Measurements from ENCODE around the gene TFAP2A. TPM values are rescaled to one million over a fixed set of nuclear protein-coding genes. Genes with fewer than 3 reads are reported as not detected.

TFAP2A gene
- total and polyA plus RNA-seq, 8 donors: 0.17 to 0.97 (median 0.39) TPM

DNA sequence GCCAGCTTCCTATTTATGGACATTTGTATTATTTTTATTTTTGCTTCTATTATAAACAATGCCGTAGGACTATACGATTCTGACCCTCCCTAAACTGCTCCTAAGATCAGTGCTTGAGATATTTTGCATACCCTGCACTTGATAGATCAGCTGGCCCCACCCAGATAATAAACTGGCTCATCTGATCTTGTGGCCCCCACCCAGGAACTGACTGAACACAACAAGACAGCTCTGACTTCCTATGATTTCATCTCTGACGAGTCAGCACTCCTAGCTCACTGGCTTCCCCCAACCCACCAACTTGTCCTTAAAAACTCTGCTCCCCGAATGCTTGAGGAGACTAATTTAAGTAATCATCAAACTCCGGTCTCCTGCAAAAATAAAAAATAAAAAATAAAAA is 34.9 kb upstream of the TFAP2A start:
- H3K9me3 ChIP-seq: no peaks in the 10 kb centered on the region
- no peak for DNase-seq
- H3K36me3 ChIP-seq: no peaks in the 10 kb centered on the region
- H3K4me3 ChIP-seq: no peak overlapping the region
- no peaks in the 10 kb centered on the region for H3K4me1 ChIP-seq
- intact Hi-C loops (cut with DNase I): no loop called here
- H3K27ac ChIP-seq: no peak overlapping the region
- H3K27me3 ChIP-seq: no peaks in the 10 kb centered on the region
- TF ChIP-seq, protein P1, sequence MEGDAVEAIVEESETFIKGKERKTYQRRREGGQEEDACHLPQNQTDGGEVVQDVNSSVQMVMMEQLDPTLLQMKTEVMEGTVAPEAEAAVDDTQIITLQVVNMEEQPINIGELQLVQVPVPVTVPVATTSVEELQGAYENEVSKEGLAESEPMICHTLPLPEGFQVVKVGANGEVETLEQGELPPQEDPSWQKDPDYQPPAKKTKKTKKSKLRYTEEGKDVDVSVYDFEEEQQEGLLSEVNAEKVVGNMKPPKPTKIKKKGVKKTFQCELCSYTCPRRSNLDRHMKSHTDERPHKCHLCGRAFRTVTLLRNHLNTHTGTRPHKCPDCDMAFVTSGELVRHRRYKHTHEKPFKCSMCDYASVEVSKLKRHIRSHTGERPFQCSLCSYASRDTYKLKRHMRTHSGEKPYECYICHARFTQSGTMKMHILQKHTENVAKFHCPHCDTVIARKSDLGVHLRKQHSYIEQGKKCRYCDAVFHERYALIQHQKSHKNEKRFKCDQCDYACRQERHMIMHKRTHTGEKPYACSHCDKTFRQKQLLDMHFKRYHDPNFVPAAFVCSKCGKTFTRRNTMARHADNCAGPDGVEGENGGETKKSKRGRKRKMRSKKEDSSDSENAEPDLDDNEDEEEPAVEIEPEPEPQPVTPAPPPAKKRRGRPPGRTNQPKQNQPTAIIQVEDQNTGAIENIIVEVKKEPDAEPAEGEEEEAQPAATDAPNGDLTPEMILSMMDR (IDR thresholded peaks at IDR 0.05): no peak
- no peak for ATAC-seq

DNA sequence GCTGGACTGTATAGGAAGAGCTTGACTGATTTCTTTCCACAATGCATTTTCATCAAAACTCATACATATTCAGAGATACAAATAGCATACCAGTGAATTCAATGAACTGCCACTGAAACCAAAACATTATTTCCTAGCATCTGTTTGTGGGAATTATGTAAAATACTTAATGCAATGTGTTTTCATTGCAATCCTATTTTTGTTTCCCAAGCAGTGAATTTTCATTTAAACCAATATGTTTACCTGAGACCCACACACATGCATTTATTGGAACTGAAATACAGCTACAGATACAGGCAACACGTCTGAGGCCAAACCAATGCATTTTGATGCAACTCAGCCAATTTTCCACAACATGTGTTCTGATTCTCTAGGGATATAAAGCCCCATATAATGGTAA is 33.2 kb upstream of the TFAP2A start:
- Histone ChIP-seq H3K4me3 (no peak overlapping the region), H3K9me3 (no peaks in the 10 kb centered on the region), H3K4me1 (no peaks in the 10 kb centered on the region), H3K36me3 (no peaks in the 10 kb centered on the region), H3K27ac (no peak overlapping the region), H3K27me3 (peaks cover 0 to 3% of the 10 kb centered on the region in 2 donors)
- TF ChIP-seq, protein P1 (IDR thresholded peaks at IDR 0.05): no peak
- intact Hi-C loops (cut with DNase I): no loop called here
- ATAC-seq: no peak
- no peak for DNase-seq

DNA sequence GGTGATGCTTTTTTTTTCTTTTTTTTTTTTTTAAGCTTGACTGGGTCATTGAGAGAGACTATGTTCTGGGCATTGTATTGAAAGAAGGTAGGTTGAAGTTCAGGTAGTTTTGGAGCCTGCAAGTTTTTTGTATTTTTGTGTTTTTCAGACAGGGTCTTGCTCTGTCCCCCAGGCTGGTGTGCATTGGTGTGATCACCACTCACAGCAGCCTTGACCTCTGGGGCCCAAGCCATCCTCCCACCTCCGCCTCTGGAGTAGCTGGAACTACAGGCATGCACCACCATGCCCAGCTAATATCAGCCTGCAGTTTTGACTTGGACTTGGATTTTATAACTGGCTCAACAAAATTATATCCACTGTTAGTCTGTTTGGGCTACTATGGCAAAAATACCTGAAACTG is 31.7 kb upstream of the TFAP2A start:
- no peaks in the 10 kb centered on the region for H3K9me3 ChIP-seq
- no peak for ATAC-seq
- intact Hi-C loops (cut with DNase I): no loop called here
- H3K27ac ChIP-seq: no peak overlapping the region
- H3K4me3 ChIP-seq: no peak overlapping the region
- H3K36me3 ChIP-seq: no peaks in the 10 kb centered on the region
- H3K27me3 ChIP-seq: peaks cover 0 to 16% of the 10 kb centered on the region in 2 donors
- no peaks in the 10 kb centered on the region for H3K4me1 ChIP-seq
- no peak for DNase-seq
- TF ChIP-seq, protein P1 (IDR thresholded peaks at IDR 0.05): no peak

DNA sequence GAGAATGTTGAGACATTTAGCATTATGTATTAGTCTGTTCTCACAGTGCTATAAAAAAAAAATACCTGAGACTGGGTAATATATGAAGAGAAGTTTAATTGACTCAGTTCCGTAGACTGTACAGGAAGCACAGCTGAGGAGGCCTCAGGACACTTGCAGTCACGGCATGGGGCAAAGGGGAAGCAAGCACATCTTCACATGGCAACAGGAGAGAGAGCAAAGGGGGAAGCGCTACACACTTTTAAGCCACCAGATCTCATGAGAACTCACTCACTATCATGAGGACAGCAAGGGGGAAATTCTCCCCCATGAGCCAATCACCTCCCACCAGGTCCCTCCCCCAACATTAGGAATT is 26.8 kb upstream of the TFAP2A start:
- TF ChIP-seq, protein P1 (IDR thresholded peaks at IDR 0.05): no peak
- H3K4me1 ChIP-seq: no peaks in the 10 kb centered on the region
- H3K9me3 ChIP-seq: no peaks in the 10 kb centered on the region
- intact Hi-C loops (cut with DNase I): no loop called here
- no peak for ATAC-seq
- DNase-seq: no peak
- peaks cover 0 to 17% of the 10 kb centered on the region in 2 donors for H3K27me3 ChIP-seq
- peak overlapping the region; percentile 19 to 34 for H3K27ac ChIP-seq
- no peak overlapping the region for H3K4me3 ChIP-seq
- H3K36me3 ChIP-seq: no peaks in the 10 kb centered on the region

DNA sequence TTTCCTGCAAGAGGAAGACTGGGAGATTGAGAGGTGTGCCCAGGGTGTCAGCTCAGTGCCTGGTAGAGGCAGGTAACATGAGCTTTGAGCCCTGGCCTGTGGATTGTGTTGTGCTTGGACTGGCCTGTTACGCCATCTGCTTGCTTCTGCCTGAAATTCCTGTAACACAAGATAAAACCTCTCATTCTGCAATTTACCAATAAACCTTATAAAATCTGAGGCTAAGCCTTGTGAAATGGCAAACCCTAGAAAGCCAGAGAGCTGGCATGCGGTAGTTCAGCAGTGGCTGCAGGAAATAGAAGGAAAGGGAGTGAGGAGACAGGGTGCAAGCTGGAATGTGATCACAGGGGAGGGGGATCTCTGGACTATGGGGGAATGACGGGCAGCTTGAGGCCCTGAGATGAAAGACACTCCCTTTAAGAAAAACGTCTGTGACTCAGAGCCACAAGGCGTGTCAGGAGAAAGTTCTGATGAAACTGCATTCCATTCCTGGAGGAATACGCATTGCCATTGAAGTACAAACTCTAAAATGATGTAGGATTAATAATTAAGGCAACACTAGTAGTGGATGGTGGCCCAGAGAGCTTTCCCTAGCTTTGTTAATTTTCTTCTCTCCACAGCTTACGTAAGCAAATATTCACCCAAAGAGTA is 26.3 kb upstream of the TFAP2A start:
- intact Hi-C loops (cut with DNase I): no loop called here
- DNase-seq: no peak
- H3K36me3 ChIP-seq: no peaks in the 10 kb centered on the region
- no peak overlapping the region for H3K4me3 ChIP-seq
- peak overlapping the region; percentile 34 to 42 for H3K27ac ChIP-seq
- no peaks in the 10 kb centered on the region for H3K4me1 ChIP-seq
- TF ChIP-seq, protein P1 (IDR thresholded peaks at IDR 0.05): no peak
- peaks cover 0 to 17% of the 10 kb centered on the region in 2 donors for H3K27me3 ChIP-seq
- peak; percentile 95 for ATAC-seq
- no peaks in the 10 kb centered on the region for H3K9me3 ChIP-seq
